SK-N-DZ (cell line): ENCODE measurements around the gene KLHL26.
A peak's percentile ranks its signal among the peaks of the same experiment; 100 is the strongest.
"Not testable (repeated sequence)": the region's sequence is repeated elsewhere in the genome, so short reads cannot be mapped to it uniquely, and the experiment has no call there.

Source experiments
- DNase-seq: peaks from one replicate; pipeline ENCODE4 v3.0.0-alpha.2; 2015; ENCODE audit warnings: low spot score

Gene KLHL26

GRCh38 chr19:18665771-18666202 is 29.0 kb downstream of the KLHL26 start:
- no peak for DNase-seq

DNA sequence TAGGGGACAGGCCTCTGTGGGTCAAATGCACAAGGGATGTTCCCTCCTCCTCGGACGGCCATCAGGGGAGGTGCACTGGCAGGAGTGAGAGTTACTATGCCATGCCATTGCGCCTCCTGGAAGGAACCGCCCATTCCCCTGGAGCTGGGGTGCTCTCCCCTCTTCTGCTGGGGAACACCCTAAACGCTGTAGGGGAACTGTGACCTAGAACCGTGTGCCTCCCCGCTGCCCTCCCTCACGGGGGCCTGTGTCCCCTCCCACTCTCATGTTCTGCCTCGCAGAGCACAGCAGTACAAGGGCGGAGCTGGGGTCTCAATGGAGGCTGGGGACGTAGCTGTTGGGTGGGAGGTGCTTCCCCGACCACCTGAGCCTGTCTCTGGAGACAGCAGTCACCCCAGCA is 29.5 kb downstream of the KLHL26 start:
- no peak for DNase-seq

DNA sequence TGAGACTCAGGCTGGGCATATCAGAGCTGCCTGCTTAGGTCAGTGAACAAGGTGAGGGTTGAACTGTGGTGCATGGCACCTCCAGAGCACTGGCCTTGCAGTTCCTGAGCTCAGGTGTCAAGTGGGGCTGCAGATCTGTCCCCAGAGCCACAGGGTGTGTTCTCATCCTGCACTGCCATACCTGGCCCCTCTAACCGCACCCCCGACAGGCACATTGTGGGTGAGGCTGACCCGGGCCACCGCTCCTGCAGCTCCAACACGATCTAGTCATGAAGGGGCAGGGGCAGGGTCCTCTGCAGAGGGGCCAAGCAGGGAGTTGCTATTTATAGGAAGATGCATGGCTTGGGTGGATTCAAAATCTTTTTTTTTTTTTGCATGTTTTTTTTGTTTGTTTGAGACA is 30.0 kb downstream of the KLHL26 start:
- no peak for DNase-seq

DNA sequence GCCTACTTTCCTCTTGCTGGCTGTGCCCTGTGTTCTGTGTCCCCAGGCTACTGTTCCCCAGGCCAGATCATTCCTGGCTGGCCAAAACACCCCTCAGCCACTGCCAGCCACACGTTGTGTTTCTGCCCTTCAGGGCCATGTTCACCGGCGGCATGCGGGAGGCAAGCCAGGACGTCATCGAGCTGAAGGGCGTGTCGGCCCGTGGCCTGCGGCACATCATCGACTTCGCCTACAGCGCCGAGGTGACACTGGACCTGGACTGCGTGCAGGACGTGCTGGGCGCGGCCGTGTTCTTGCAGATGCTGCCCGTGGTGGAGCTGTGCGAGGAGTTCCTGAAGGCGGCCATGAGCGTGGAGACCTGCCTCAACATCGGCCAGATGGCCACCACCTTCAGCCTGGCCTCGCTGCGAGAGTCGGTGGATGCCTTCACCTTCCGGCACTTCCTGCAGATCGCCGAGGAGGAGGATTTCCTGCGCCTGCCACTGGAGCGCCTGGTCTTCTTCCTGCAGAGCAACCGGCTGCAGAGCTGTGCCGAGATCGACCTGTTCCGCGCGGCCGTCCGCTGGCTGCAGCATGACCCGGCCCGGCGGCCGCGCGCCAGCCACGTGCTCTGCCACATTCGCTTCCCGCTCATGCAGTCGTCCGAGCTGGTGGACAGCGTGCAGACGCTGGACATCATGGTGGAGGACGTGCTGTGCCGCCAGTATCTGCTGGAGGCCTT is 30.9 kb downstream of the KLHL26 start:
- DNase-seq = no peak

GRCh38 chr19:18668252-18668631 is 31.4 kb downstream of the KLHL26 start:
- DNase-seq = no peak

GRCh38 chr19:18668744-18669523 is 32.1 kb downstream of the KLHL26 start:
- no peak for DNase-seq

- no peak for DNase-seq
Observed at GRCh38 chr19:18669524-18669817, 32.6 kb downstream of the KLHL26 start.

DNA sequence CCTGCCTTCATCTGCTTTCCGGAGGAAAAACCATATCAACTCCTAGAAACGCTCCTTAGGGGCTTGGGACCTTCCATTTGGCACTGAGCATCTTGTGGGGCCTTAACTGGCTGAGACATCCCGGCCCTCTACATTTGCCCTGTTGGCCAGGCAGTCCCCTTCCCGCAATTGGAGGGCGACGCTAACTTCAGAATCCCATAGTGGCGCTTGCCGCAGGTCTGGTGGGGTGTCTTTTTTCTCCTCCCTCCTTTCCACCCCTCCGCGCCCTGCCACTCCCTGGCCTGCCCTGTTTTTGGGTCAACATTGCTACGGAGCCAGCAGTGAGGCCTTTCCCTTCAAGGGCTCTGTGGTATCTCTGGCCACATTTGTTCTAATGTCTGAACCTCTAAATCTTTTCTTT is 33.1 kb downstream of the KLHL26 start:
- no peak for DNase-seq

DNA sequence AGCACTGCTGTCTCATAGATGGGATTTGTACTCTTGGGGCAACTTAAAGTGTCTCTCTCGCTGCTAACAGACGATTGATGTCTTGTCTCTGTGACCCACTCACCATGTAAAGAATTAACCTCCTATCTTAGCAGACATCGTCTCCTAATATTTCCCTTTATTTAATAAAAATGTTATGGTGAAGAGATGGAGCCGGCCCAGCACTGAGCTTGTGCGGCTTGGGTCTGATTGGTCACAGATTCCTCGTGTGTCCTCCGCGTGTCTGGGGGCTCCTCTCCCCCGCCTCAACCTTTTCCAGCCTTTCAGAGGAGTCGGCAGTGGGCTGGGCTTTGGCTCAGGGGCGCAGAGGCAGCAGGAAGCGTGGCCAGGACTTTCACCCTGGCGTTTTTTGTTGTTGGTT is 33.5 kb downstream of the KLHL26 start:
- DNase-seq = peak; percentile 81

DNA sequence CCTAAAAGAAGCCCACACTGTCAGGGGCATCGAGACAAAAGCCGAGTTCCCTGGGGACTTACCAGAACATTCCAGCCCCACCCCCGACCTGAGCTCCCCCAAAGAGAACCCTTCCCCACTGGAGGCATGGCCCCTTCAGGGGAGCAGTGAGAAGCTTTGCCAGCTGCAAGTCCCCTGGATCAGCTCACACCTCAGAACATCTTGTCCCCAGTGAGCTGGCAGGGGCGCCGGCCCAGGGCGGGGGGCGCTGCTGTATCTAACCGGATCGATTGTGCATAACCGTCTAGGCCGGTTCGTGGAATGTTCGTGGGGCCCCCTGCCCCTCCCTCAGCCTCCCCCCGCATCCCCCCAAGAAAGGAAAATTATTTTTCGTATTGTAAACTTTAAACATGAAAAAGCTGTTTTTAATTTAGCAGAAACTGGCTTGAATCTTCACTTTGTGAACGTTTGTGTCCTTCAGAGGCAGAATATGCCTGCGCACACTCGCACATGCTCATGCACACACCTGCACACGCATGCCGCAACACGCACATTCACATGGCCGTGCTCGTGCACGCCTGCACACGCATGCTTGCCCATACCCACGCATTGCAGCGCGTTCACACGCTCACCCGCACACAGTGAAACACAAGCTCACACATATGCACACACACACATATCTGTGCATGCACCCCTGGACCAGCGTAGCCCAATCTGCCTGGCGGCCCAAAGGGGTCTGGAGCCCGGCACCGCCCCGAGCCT is 34.6 kb downstream of the KLHL26 start:
- no peak for DNase-seq

GRCh38 chr19:18672044-18672451 is 35.2 kb downstream of the KLHL26 start:
- DNase-seq = peak; percentile 52

DNA sequence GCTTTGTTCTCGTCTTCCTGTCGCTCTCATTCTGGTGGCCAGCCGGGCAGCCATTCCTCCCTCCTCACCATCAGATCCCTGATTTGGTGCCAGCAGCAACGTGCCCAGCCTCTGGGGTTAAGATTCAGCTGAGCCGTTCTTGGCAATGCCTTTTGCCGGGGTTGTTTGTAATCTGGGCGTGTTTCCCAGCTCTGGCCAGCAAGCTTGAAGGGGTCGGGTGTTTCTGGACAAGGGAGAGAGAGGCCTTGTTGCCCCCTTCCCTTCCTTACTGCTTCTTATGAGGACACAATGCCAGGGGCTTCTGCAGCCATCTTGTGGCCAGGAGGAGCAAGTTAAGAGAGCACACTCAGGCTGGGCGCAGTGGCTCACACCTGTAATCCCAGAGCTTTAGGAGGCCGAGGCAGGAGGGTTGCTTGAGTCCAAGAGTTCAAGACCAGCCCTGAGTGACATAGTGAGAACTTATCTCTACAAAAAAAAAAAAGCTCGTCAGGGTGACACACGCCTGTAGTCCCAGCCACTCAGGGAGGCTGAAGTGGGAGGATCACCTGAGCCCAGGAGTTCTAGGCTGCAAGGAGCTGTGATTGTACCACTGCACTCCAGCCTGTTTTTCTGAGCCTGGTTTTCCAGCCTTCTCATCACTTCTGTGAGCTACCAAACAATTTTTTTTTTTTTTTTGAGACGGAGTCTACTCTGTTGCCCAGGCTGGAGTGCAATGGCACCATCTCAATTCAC is 35.9 kb downstream of the KLHL26 start:
- DNase-seq = peak; percentile 59

GRCh38 chr19:18674616-18675015 is 37.8 kb downstream of the KLHL26 start:
- no peak for DNase-seq

DNA sequence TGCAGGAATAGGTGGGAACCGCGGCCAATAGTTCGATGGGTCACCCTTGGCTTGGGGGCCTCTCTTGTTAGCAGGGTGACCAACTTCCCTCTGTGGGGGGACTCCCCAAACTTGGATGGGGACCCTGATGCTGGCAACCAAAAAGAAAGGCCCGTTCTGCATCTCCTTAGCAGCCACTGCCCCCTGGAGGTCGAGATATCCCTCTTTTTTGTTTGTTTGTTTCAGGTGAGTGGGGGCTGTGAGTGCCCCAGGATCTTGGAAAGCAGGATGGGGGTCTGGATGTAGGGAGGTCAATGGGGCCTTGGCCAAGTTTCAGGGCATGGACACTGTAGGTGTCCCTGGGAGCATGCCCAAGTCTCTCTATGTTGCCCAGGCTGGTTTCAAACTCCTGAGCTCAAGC is 39.0 kb downstream of the KLHL26 start:
- DNase-seq = no peak

- DNase-seq = no peak
Observed at GRCh38 chr19:18676692-18677091, 39.9 kb downstream of the KLHL26 start.

GRCh38 chr19:18677156-18677555 is 40.3 kb downstream of the KLHL26 start:
- DNase-seq = peak; percentile 31

DNA sequence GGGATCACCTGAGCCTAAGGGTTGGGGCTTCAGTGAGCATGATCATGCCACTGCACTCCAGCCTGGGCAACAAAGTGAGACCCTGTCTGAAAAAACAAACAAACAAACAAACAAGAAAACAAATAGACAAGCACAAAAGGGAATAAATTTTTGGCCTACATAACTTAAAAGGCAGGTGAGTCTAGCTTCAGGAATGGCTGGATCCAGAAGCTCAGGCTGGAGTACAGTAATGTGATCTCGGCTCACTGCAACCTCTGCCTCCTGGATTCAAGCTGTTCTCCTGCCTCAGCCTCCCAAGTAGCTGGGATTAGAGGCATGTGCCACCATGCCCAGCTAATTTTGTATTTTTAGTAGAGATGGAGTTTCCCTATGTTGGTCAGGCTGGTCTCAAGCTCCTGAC is 43.3 kb downstream of the KLHL26 start:
- DNase-seq = not testable (repeated sequence)

DNA sequence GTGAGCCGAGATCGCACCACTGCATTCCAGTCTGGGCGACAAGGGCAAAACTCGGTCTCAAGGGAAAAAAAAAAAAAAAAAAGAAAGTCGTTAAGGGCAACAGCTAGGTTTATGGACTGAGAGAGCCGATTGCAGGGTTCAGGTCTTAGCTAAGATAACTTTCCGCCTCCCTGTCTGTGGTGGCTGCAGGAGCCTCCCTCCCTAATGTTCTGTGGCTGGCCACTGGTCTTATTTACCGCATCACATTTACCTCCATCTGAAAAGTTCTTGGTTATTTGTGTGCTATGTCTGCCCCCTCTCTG is 45.9 kb downstream of the KLHL26 start:
- no peak for DNase-seq

DNA sequence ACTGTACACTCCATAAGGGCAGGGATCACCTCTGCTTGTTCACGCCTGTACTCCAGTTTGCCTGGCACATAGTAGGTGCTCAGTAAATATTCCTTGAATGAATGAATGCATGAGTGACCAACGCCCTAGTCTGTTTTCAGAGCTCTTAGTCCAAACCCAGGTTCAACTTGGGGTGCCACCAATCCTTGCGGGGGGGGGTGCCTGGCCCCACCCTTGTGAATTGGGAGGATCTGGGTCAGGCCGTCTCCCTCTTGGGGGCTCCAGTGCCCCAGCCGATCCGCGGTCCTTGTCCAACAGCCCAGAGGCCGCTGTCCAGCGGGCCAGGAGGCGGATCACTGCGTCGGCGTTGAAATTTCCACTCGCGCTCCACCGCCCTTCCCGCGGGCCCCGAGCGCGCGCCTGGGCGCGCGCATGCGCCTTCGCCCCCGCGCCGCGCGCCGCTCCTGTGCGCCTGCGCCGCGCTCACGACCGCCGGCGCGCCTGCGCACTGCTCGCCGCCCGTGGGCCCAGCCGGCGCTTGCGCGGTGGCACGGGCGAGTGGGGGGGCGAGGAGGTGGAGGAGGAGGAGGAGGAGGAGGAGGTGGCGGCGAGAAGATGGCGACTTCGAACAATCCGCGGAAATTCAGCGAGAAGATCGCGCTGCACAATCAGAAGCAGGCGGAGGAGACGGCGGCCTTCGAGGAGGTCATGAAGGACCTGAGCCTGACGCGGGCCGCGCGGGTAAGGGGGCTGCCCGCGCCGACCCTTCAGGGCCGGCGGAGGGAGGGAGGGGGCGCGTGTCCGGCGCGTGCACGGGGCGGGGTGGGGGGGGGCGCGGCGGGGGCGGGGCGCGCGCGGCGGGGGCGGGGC is 46.5 kb downstream of the KLHL26 start, which contains the start of gene CRTC1:
Gene CRTC1, plus strand, starts transcription at position 572 of the 849 bp plus-strand sequence. Its CDS starts 23 bp downstream, at position 595.
- DNase-seq = peak; percentile 78

DNA sequence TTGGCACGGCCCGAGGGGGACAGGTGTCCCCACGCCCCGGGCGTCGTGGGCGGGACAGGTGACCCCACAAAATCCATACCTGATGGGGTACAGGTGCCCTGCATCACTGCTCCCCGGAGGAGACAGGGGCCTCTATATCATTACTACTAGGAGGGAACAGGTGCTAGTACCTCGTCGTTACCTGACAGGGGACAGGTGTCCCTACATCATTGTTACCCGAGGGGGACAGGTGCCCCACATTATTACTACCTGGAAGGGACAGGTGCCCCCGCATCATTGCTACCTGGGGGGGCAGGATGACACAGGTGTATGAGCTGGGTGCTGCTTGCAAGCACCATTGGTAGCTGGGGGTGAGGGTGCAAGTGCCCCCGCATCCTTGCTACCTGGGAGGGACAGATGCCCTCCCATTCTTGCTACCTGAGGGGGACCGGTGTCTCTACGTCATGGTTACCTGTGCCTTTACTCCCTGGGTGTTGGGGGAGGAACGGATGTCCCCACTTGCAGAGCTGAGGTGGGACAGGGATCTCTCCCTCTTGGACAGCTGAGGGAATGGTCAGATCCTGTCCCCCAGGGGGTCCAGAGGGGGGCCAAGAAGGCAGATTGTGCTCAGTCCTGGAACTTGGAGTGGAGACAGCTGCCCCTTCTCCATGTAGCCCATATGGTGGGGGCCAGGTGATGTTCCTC is 47.3 kb downstream of the KLHL26 start:
- no peak for DNase-seq

DNA sequence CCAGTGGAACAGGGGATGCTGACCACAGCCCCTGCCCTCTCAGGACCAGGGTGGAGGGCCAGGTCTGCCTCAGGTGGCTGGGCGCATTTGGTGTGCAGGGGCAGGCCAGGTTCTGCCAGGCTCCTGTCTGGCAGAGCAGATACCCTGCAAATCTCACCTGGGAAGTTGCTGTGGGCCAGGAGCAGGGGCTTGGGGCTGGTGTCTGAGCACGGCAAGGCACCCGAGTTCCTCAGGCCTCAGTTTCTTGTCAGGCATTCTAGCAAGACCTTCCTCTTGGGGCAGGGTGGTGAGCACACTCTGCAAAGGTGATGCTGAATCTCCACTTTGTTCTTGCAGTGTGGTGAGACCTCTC is 47.8 kb downstream of the KLHL26 start:
- DNase-seq = no peak
